Measurements from ENCODE around the gene KIN.
"Not testable (repeated sequence)": the region's sequence is repeated elsewhere in the genome, so short reads cannot be mapped to it uniquely, and the experiment has no call there.

Gene KIN, protein sequence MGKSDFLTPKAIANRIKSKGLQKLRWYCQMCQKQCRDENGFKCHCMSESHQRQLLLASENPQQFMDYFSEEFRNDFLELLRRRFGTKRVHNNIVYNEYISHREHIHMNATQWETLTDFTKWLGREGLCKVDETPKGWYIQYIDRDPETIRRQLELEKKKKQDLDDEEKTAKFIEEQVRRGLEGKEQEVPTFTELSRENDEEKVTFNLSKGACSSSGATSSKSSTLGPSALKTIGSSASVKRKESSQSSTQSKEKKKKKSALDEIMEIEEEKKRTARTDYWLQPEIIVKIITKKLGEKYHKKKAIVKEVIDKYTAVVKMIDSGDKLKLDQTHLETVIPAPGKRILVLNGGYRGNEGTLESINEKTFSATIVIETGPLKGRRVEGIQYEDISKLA

DNA sequence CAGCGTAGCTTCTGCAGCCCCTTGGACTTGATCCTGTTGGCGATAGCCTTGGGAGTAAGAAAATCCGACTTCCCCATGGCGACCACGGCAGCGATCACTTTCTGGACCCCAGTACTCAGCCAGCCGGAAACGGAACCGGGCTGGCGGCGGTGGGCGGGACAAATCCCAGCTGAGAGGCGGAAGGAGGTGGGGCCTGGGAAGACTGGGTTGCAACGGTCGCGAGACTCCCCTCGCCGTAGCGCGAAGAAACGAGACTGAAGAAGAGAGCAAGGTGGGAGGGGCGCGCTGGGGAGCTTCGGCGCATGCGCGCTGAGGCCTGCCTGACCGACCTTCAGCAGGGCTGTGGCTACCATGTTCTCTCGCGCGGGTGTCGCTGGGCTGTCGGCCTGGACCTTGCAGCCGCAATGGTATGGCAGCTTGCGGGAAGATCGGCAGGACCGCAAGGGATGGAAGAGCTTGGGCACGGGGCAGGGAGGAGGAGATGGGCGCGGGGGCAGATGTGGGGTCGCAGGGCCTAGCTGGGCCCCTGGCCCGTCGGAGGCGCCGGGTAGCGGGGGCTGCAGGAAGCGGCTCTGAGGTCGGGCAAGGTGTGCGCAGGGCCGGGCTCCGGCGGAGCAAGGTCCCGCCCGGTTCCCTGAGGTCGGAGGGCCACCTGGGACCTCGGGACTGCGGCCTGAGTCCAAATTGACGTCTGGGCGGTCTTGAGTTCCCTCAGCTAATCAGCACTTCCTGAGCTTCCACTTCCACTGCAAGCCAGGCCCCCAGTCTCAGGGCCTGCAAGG is at the start of gene KIN, which contains the start of gene ATP5F1C:
TSS of gene KIN (minus strand) at position 137 of the 782 bp plus-strand sequence. CDS start at position 77, 60 bp downstream.
TSS of gene ATP5F1C (plus strand) at position 321 of the 782 bp plus-strand sequence. CDS start at position 352, 31 bp downstream.
- DNase-seq (ENCODE audit: low read depth), result peak; percentile 95

DNA sequence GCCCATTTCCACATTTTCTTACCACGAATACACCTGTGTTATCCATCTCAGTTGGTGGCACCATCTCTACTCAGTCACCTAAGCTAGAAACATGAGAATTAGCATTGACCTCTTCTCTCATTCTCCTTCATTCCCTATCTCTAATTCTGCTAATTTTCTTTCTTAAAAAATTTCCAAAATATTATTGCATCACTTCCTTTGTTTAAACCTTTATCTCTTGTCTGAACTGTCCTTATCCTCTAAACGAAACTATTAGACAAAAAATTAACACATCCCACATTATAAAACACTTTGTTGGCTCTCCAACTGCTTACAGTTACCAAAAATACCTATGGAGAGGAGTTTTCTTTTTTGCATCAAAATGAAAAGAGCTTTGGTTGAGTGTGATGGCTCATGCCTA is 48.8 kb upstream of the KIN start:
- no peak for DNase-seq (ENCODE audit: low read depth)

DNA sequence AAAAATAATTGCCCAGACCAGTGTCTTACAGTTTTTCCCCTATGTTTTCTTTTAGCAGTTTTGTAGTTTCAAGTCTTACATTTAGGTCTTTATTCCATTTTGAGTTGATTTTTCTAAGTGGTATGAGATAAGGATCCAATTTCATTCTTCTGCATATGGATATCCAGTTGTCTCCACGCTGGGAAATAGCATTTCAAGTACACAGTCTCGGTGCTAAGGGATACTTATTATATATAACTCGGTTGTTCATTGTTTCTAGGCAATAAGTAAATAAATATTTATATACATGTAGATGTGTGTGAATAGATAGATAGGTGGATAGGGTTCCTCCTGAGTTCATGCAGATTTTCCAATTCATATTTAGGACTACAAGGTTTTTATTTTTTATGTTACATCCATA is 46.5 kb upstream of the KIN start:
- DNase-seq (ENCODE audit: low read depth), result no peak

DNA sequence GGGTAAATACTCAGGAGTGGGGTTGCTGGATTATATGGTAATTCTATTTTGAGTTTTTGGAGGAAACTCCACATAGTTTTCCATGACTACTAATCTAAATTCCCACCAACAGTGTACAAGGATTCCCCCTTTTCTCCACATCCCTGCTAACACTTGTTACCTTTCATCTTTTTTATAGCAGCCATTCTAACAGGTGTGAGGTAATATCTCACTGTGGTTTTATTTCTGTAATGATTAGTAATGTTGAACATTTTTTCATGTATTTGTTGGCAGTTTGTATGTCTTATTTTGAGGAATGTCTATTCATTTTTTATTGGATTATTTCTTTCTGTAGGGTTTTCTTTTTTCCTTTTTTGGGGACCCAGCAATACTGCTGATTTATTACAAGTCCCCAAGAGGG is 45.4 kb upstream of the KIN start:
- no peak for DNase-seq (ENCODE audit: low read depth)

DNA sequence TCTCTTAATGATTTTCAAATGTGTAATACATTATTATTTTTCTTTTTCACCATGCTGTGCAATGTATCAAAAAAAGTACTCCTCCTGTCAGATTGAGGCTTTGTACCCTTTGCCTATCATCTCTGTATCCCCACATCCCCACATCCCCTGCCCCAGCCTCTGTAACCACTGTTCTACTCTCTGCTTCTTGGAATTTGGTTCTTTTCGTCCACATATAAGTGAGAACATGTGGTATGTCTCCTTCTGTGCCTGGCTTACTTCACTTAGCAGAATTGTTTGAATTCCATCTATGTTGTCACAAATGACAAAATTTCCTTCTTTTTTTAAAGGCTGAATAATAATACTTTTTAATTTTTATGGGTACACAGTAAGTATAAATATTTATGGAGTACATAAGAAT is 44.3 kb upstream of the KIN start:
- peak; percentile 4 for DNase-seq (ENCODE audit: low read depth)

DNA sequence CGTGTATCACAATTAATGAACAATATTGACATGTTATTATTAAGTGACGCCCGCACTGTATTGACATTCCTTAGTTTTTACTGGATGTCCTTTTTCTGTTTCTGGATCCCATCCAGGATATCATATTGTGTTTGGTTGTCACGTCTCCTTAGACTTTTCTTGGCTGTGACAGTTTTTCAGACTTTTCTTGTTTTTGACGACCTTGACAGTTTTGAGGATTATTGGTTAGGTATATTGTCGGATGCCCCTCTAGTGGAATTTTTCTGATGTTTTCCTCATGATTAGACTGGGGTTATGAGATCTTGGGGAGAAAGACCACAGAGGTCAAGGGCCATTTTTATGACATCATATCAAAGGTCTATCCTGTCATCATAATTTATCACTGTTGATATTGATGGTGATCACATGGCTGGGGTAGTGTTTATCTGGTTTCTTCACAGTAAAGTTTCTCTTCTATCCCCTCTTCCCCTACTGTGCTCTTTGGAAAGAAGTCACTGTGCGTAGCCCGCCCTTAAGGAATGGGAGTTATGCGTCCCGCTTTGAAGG is 41.6 kb upstream of the KIN start:
- DNase-seq (ENCODE audit: low read depth), result no peak

DNA sequence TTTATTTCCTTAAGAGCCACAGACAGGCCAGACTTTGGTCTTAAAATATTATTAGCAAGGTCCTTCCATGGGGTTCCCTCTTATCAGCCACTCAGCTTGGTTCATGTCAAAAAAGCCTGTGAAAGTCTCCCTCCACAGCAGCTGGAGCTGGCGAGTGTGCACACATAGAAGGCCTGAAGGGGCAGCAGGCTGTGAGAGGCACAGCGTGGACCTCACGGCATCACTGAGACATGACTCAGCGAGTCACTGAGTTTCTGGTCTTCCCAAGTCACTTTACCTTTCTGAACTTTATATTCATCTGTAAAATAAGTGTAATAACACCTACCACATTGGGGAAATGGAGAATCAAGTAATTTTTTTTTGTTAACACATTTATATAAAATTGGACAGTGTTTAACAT is 39.2 kb upstream of the KIN start:
- DNase-seq (ENCODE audit: low read depth), result no peak

DNA sequence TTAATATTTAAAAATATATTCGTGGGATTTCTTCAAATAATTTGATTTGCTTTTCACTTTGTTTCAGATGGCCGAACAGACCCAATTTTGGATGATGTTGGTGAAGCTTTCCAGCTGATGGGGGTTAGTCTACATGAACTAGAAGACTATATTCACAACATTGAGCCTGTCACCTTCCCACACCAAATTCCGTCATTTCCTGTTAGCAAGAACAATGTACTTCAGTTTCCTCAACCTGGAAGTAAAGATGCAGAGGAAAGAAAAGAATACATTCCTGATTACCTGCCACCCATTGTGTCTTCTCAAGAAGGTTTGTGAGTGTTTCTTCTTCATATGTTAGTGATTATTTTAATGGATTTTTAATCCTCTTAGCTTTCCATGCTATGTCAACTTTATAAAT is 36.5 kb upstream of the KIN start:
- no peak for DNase-seq (ENCODE audit: low read depth)

DNA sequence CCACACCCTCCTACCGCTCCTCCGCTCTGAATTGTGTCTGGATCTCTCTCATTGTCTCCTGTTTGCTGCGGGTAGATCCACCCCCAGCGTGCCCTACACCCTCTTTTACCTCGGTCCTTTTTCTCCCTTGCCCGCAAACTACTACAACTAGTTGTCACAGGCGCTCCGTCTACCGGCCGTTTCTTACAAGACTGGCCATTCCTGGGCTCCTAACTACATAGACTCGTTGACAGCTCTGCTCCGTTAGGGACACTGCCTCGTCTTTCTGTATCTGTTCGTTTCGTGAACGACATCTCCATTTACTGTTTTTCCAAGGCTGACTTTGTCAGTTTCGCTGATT is 31.3 kb upstream of the KIN start:
- peak; percentile 46 for DNase-seq (ENCODE audit: low read depth)

DNA sequence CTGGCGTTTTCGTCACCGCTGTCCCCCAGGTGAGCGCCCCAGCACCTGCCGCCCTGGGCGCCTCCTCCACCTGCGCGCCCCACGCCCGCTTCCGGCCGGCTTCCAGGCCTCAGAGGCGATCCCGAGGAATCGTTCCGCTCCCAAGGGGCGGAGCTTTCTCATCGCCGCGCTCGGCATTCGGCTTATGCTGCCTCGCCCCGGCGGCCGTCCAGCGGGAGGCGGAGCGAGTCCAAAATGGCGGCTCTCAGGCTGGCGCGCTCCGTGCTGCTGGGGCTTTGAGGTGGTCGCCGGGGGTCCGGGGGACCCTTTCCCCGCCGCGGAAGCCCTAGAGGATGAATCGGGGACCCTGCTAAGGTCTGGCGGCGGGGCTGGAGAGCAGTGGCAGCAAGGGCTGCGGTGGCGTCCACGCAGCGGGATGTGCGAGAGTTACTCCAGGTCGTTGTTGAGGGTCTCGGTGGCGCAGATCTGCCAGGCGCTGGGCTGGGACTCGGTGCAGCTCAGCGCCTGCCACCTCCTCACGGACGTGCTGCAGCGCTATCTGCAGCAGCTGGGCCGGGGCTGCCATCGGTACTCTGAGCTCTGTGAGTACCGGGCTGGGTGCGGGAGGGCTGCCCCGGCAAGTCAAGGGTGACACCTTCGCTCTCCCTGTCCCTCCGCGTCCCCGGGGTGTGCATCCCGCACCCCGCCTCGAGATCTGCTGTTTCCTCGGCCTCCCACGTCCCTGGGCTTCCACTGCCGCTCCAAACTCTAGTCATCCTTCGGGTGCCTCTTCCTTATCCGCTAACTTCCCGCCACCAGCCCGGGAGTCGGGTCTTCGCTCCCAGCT is 30.7 kb upstream of the KIN start, which contains the start of gene TAF3:
TSS of gene TAF3 (plus strand) at position 211 of the 826 bp plus-strand sequence. CDS start at position 416, 205 bp downstream.
- peak; percentile 84 for DNase-seq (ENCODE audit: low read depth)

DNA sequence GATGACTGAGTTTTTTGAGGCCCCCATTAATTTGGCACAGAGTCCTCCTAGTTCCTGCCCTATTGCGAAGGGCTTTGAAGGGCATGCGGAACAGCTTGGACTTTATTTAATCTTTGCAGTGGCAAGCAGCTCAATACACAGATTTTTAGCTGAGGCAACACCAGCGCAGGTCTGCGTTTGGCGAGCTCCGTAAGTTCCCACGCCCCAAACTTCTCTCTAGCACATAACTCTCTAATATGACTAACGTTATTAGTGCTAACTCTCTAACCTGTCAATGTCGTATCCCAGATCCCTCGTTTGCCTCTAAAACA is 30.1 kb upstream of the KIN start:
- no peak for DNase-seq (ENCODE audit: low read depth)

DNA sequence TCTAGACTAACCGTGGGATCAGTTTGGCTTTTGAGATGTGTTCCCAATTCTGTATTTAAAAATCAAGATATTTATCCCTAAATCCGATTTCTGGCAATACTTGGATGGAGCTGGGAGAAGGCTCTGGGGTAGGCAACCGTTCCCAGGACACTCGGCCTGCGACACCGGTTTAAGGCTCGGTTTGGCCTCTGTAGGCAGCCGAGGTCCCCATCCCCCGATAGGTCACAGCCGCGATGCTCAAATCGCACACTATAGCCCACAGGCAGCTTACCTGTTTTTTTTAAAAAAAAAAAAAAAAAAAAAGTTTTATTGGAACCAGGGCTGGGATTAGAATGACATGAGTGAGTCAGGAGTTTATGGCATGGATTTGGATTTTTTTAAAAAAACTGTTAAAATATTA is 29.8 kb upstream of the KIN start:
- no peak for DNase-seq (ENCODE audit: low read depth)

DNA sequence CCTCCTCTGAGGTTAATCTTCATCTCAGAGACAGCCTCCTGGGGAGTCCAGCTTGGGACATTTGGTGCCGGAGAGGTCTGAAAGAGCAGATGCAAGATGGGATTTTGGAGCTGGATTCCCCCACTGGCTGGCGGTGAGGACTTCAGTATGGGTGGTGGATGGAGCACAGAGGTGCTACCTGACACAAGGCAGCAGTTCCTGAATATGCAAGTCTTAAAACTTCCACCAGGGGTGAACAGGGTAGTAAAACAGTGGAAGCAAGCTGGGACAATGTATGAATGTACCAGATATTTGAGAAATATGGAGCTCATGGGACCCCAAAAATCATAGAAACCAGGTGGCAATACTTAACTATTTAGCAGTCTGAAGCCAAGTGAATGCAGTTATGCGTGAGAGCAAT is 25.7 kb upstream of the KIN start:
- no peak for DNase-seq (ENCODE audit: low read depth)

DNA sequence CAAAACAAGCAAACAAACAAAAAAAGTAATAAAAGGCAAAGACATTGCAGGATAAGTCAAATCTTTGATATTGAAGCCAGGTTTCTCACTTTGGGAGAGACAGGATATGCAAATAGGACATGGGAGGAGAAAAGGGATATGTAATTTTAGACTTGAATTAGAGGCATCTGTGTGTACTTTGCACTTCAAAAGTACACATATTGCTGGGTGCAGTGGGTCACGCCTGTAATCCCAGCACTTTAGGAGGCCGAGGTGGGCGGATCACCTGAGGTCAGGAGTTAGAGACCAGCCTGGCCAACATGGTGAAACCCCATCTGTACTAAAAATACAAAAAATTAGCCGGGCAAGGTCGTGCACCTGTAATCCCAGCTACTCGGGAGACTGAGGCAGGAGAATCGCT is 23.9 kb upstream of the KIN start:
- DNase-seq (ENCODE audit: low read depth), result not testable (repeated sequence)

DNA sequence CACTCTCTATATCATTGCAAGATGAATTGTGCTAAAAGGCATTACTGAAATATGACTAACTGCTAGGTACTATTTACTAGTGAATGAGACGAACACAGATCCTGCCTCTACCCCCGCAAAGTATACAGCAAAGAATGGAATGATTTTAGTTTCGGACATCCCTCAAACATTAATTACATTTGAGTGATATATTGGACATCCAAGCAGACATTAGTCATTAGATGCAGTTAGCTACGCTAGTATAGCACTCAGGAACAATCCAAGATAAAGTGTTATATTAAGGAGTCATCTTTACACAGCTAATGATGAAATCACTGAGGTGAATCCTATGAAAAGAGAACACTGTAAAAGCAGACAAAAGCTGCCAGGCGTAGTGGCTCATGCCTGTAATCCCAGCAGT is 23.2 kb upstream of the KIN start:
- no peak for DNase-seq (ENCODE audit: low read depth)

DNA sequence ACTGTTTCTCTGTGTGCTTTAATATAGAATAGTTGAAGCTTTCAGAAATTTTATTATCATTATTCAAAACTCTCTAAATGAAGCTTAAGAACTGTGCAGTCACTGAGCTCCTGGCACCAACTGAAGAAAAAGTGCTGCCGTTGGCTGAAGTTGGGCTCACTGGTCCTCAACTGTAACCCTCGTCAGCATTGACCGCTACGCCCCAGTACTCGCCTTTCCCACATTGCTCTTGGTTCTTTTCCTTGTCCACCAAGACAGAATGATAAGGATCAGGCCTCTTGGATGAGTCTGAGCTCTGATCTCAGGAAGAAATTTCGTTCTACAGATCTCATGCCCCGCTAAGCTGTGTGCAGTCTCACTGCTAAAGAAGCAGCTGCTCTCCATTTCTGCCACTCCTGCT is 22.6 kb upstream of the KIN start:
- no peak for DNase-seq (ENCODE audit: low read depth)

DNA sequence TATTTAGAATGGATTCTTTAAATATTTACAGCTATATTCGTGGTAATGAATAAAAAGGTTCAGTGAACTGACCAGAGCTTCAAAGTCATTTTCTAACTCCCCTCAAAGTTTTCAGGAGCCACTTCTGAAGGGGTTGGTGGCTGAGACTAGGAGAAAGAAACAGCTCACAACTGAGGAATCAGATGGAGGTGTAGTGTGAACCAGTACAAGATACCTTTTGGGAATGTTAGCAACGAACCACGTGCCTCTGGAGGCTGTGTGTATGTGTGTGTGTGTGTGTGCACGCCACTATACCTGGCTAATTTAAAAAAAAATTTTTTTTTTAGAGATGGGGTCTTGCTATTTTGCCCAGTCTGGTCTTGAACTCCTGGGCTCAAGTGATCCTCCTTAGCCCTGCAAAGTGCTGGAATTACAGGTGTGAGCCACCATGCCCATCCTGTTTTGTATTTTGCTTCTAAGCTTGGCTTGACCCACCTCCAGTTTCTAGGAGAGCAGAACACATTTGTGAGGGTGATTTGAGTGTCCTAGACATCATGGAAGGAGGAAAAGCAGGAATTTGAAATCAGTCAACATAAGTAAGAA is 21.0 kb upstream of the KIN start:
- no peak for DNase-seq (ENCODE audit: low read depth)

DNA sequence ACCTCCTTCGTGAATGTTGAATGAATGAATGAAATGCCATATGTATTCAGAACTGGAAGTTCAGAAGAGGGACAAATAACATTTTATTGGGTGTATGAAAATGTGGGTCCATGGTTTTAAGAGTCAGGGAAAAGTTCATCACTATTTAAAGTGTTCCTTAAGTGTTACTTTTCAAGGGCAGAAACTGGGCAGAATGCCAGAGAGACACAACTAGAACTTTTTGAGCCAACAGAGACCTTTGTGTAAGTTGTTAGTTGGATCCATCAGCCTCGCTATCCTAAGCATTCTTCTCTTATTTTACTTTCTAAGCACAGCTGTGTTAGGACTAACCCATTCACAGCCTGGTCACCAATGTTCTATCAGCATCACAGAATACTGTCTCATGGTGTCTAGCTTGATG is 16.9 kb upstream of the KIN start:
- no peak for DNase-seq (ENCODE audit: low read depth)

DNA sequence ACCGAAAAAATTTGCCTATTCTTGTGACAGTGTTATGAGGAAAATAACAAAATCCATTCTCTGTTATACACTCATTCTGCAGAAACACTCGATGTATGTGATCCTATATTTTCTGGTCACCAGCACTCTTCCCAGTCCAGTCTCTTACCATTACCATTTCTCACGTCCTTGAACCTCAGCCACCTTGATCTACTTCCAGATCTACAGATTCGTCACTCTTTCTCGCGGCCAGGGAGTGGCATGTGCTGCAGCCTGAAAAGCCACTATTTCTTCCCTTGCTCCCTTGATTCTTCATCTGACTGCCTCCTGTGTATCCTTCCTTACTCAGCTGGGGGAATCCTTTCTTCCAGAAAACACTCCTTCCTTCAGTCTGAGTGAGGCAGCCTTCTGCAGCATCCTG is 16.4 kb upstream of the KIN start:
- no peak for DNase-seq (ENCODE audit: low read depth)

DNA sequence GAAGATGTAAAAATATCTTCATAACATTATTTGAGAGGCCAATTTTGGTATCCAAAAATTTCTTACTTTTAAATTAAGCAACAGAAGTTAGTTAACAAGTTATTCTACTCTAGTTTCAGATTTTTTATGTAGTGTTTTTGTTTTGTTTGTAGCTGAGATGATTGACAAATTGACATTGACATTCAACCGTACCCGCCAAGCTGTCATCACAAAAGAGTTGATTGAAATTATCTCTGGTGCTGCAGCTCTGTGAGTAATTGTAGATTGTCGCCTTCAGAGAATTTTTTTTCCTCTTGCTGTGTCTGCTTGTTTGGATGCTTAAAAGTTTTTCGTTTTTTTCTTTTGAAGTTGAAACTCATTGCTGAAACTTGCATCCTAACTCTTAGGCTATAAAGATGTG is 14.8 kb upstream of the KIN start:
- no peak for DNase-seq (ENCODE audit: low read depth)

DNA sequence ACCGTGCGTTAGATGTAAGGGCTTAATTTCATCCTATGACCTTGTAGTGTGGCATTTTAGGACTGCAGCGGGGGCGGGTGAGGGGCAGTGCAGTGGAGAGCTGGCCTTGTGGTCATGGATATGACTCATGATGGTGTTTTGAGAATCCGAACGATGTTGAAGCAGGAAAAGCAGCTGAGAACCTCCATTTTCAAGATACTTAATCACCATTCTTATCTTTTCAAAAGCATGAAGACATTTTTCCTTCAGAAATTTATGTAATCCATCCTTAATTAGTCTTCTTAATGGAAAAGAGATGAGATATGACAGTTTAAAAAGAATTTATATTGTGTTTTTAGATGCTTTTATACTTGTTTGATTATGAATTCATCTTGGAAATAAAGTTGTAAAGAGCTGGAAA is 9.8 kb upstream of the KIN start:
- peak; percentile 80 for DNase-seq (ENCODE audit: low read depth)

DNA sequence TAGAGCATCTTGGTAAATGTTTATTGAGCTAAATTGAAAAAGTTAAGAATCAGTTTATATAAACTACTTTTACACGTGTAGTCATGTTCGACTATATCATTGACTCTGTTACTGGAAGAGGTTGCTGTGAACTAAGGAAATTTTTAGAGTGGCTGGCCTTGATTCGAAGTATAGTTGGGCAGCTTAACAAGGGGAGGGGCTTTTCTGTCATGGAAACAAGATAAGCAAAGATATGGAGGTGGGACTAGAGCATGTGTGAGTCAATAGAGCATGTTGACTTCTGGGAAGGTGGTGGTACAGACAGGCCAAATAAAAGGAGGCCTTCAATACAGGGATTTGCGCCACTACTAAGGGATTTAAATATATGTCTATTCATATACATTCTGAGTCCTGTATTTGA is 7.8 kb upstream of the KIN start:
- DNase-seq (ENCODE audit: low read depth), result no peak

All from fibroblast of gingiva (primary cell).